Heart right ventricle (tissue), 16 donors: ENCODE results near the gene MIOX. TPM values are rescaled to one million over a fixed set of nuclear protein-coding genes. Genes with fewer than 3 reads are reported as not detected.
A peak's percentile ranks its signal among the peaks of the same experiment; 100 is the strongest.

Source experiments
- ATAC-seq, 8 donors: fragments of 200-7000 bp; cut with Tn5 transposase; one replicate each; pipeline ENCODE4 v1.9.1; 2020; ENCODE audit warnings: mild to moderate bottlenecking in 8 of 8, moderate library complexity in 8 of 8, moderate number of reproducible peaks in 1 of 8
- DNase-seq, 2 donors: peaks; one replicate each; pipeline ENCODE4 v3.0.0-alpha.2; 2020
- H3K27ac ChIP-seq, 10 donors: fragments of 200-600 bp; sonication (generic) in 2 of 10; one replicate each; pipeline versions ENCODE4 v1.5.0 to v1.8.0; 2020 to 2022; ENCODE audit warnings: mild to moderate bottlenecking in 3 of 10
- H3K27me3 ChIP-seq, 7 donors: fragments of 200-600 bp; one replicate each; pipeline ENCODE4 v1.8.0; 2021 to 2022; ENCODE audit warnings: mild to moderate bottlenecking in 2 of 7
- H3K36me3 ChIP-seq, 9 donors: fragments of 200-600 bp; sonication (generic) in 1 of 9; one replicate each; pipeline versions ENCODE4 v1.5.0 to v1.8.0; 2020 to 2022; ENCODE audit warnings: mild to moderate bottlenecking in 2 of 9
- H3K4me1 ChIP-seq, 9 donors: fragments of 200-600 bp; sonication (generic) in 1 of 9; one replicate each; pipeline versions ENCODE4 v1.5.0 to v1.8.0; 2020 to 2022; ENCODE audit warnings: mild to moderate bottlenecking in 4 of 9
- H3K4me3 ChIP-seq, 10 donors: fragments of 200-600 bp; sonication (generic) in 2 of 10; one replicate each; pipeline versions ENCODE4 v1.5.0 to v1.8.0; 2020 to 2022; ENCODE audit warnings: mild to moderate bottlenecking in 7 of 10, moderate library complexity in 2 of 10
- H3K9me3 ChIP-seq, 11 donors: fragments of 200-600 bp in 10 of 11; sonication (generic) in 2 of 11; one replicate each; pipeline versions ENCODE4 v1.5.0 to v1.8.0; 2013 to 2022; ENCODE audit warnings: mild to moderate bottlenecking in 2 of 11, control low read depth in 1 of 11, moderate library complexity in 1 of 11
- CTCF ChIP-seq, 9 donors: fragments of 200-600 bp; sonication (generic) in 2 of 9; IDR thresholded peaks; one replicate each; pipeline versions ENCODE4 v1.5.0 to v1.8.0; 2021 to 2022; ENCODE audit warnings: antibody characterized with exemption in 9 of 9, mild to moderate bottlenecking in 5 of 9, moderate library complexity in 1 of 9
- WGBS, 2 donors: extraction: QIAGEN DNeasy Blood & Tissue Kit; methylation state at CpG; one replicate each; pipeline ENCODE4 v1.1.7; 2013; ENCODE audit warnings: inconsistent platforms in 1 of 2; 5-methylcytosine and 5-hydroxymethylcytosine counted together
- intact Hi-C, 10 donors: fragments of 100-400 bp; cut with DNase I; formaldehyde crosslinking; loops; one replicate each; pipeline versions ENCODE4 v1.11.1 to v1.14.2; 2022
- polyA plus RNA-seq, 2 donors: library from polyadenylated mRNA; stranded (reverse); fragments of 200-250 nt; gene quantifications; one replicate each; pipeline ENCODE4 v1.2.3, GENCODE V29; 2013
- total RNA-seq, 10 donors: library from RNA; stranded (reverse); fragmentation: NEBNext Ultra II Directional in 3 of 10; extraction: Animal tissue kit (Norgen Biotek cat#: 25700) in 3 of 10; gene quantifications; one replicate each; pipeline versions ENCODE4 v1.2.1 to v1.2.4, GENCODE V29; 2021 to 2023
- donor health status: Arrhythmogenic right ventricular cardiomyopathy.
- donor health status: ischemic (EF 13 %, LVEDD 7.1; RV severe dilation, severe dysfunction).
- donor health status: healthy with polysubstance abuse.
- donor health status: DM: no; HTN: yes; CAD: no.
- donor health status: DM: no; HTN: no; CAD: no.
- donor health status: ischemic (EF 25% LVEDD 6.9; RV normal size, moderate dysfunction).
- donor health status: ischemic (EF 25% LVEDD 5.7; RV mildly dilated, moderate dysfunction).
- donor health status: healthy.
- donor health status: DM: yes; HTN: yes; CAD: no.
- donor health status: Ischemic cardiomyopathy.
- donor health status: ischemic (EF 35%, LVEDD 5.7; RV mildly dilated, moderate dysfunction).
- donor health status: nonischemic (EF 11% LVEDD 7.7; RV severe dilation, severe dysfunction).
- donor health status: DM: yes; HTN: yes; CAD: no.
- donor health status: PGD.
- donor health status: ischemic (EF 29% LVEDD 5.4; RV normal size, mild dysfunction).
- donor health status: nonischemic (EF 23%, LVEDD 6.1; RV moderate dilation, normal function).

MIOX gene
- total and polyA plus RNA-seq, 12 donors = not detected

- Histone ChIP-seq H3K36me3 (peaks cover 0 to 92% (median 49%) of the 10 kb centered on the region in 9 donors), H3K9me3 (no peaks in the 10 kb centered on the region), H3K4me1 (peaks cover 0 to 8% (median 0%) of the 10 kb centered on the region in 9 donors), H3K4me3 (no peak overlapping the region), H3K27ac (no peak overlapping the region), H3K27me3 (no peaks in the 10 kb centered on the region)
- 79 to 81% methylated on average over 15 of the region's 15 CpGs for WGBS, 2 donors
- no peak for ATAC-seq
- TF ChIP-seq CTCF (IDR thresholded peaks at IDR 0.05) = no peak
- intact Hi-C loops = no loop called here
- peak in 1 of 2 donors; percentile 20 for DNase-seq
Measured at GRCh38 chr22:50443197-50443596, 43.5 kb upstream of the MIOX start.

GRCh38 chr22:50443801-50444625, 42.6 kb upstream of the MIOX start:
- peaks cover 0 to 8% (median 0%) of the 10 kb centered on the region in 9 donors for H3K4me1 ChIP-seq
- peak in 4 of 8 donors; percentile 1 to 14 (median 4) for ATAC-seq
- no peaks in the 10 kb centered on the region for H3K27me3 ChIP-seq
- peak in 1 of 2 donors; percentile 16 for DNase-seq
- H3K4me3 ChIP-seq = no peak overlapping the region
- WGBS, 2 donors = 75 to 79% methylated on average over 28 of the region's 28 CpGs
- H3K9me3 ChIP-seq = no peaks in the 10 kb centered on the region
- TF ChIP-seq CTCF (IDR thresholded peaks at IDR 0.05) = no peak
- H3K27ac ChIP-seq = no peak overlapping the region
- peaks cover 0 to 92% (median 44%) of the 10 kb centered on the region in 9 donors for H3K36me3 ChIP-seq
- intact Hi-C loops = no loop called here

- Histone ChIP-seq H3K36me3 (peaks cover 0 to 90% (median 40%) of the 10 kb centered on the region in 9 donors), H3K9me3 (no peaks in the 10 kb centered on the region), H3K4me1 (peaks cover 0 to 8% (median 0%) of the 10 kb centered on the region in 9 donors), H3K27ac (no peak overlapping the region), H3K27me3 (no peaks in the 10 kb centered on the region), H3K4me3 (no peak overlapping the region)
- no peak for DNase-seq
- no peak for TF ChIP-seq CTCF (IDR thresholded peaks at IDR 0.05)
- WGBS, 2 donors = 86 to 89% methylated on average over 5 of the region's 5 CpGs
- peak in 1 of 8 donors; percentile 7 for ATAC-seq
- intact Hi-C loops = no loop called here
Measured at GRCh38 chr22:50444663-50445062, 42.0 kb upstream of the MIOX start.

GRCh38 chr22:50445071-50445879, 41.4 kb upstream of the MIOX start:
- intact Hi-C loops = no loop called here
- Histone ChIP-seq H3K36me3 (peaks cover 0 to 90% (median 34%) of the 10 kb centered on the region in 9 donors), H3K4me1 (peaks cover 0 to 8% (median 0%) of the 10 kb centered on the region in 9 donors), H3K27ac (no peak overlapping the region), H3K27me3 (no peaks in the 10 kb centered on the region), H3K4me3 (no peak overlapping the region), H3K9me3 (no peaks in the 10 kb centered on the region)
- peak in 1 of 2 donors; percentile 16 for DNase-seq
- WGBS, 2 donors = 78 to 81% methylated on average over 30 of the region's 30 CpGs
- peak in 1 of 8 donors; percentile 1 for ATAC-seq
- no peak for TF ChIP-seq CTCF (IDR thresholded peaks at IDR 0.05)
